ENCODE measurements around the gene CTNNBIP1.
"Not testable (repeated sequence)": the region's sequence is repeated elsewhere in the genome, so short reads cannot be mapped to it uniquely, and the experiment has no call there.

Gene CTNNBIP1

GRCh38 chr1:9825093-9826074, 84.7 kb downstream of the CTNNBIP1 start:
- peak; percentile 56 for DNase-seq

GRCh38 chr1:9824702-9825089, 85.4 kb downstream of the CTNNBIP1 start:
- no peak for DNase-seq

GRCh38 chr1:9823943-9824701, 85.9 kb downstream of the CTNNBIP1 start, which contains the start of gene CLSTN1:
CLSTN1 (minus strand) TSS chr1:9823965; CDS start chr1:9823733, 232 bp downstream.
- DNase-seq = peak; percentile 94

DNA sequence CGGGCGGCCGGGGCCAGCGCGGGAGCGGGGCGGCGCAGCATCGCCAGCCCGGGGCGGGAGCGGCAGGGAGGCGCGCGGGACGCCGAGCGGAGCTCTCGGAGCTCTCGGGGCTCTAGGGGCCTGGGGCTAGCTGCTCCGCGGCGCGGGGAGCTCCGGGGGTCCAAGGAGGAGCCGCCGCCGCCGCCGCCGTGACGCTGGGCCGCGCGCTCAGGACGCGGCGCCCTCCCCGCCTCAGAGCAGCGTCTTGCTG, 86.5 kb downstream of the CTNNBIP1 start:
- no peak for DNase-seq

DNA sequence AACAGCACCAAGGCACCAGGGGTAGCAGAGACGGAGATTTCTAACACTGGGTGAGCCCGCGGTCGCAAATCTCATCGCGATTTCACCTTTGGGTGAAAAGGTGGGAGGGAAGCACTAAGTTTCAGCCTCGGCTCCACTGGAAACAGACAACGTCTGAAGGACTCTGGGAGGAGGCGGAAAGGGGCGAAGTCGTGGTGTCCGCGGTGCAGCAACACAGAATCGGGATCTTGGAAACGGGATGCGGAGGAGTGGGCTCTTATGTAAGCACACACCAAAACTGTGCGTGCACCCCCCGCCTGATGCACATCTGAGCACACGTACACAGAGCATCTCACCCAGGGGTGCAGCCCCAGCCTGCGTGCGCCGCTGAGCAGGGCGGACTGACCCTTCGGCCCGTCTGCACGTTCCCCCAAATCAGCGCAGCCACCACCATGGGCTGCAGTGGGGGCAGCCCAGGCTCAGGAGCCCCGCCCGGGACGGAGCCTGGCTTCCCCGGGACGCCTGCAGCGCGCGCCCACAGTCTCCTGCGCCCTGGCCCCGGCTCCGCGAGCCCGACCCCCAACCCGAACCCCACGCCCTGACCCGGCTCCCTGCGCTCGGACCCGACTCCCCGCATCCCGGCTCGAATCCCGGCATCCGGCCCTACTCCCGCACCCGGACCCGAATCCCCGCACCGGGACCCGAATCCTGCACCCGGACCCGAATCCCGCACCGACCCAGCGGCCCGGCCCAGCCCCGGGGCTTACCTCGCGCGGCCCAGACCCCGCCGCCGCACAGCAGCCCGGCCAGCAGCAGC, 87.0 kb downstream of the CTNNBIP1 start:
- peak; percentile 42 for DNase-seq

GRCh38 chr1:9822490-9822889, 87.6 kb downstream of the CTNNBIP1 start:
- DNase-seq = no peak

- DNase-seq = no peak
Observed at GRCh38 chr1:9821710-9822109, 88.4 kb downstream of the CTNNBIP1 start.

DNA sequence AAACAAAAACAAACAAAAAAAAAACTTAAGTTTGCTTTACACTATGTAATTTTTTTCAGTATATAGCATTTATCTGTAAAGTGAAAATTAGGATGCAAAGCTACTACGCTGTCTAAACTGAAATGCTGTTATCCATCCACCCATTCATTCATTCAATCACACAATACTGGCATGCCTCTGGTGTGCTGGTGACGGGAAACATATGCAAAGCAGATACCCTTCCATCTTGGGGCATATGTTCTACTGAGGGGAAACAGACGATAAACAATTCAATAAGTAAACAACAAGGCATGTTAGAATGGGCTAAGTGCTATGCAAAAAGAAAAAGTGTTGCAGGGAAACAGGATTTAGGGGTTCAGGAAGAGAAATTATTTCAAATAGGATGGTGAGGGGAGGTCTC, 89.5 kb downstream of the CTNNBIP1 start:
- DNase-seq = no peak

DNA sequence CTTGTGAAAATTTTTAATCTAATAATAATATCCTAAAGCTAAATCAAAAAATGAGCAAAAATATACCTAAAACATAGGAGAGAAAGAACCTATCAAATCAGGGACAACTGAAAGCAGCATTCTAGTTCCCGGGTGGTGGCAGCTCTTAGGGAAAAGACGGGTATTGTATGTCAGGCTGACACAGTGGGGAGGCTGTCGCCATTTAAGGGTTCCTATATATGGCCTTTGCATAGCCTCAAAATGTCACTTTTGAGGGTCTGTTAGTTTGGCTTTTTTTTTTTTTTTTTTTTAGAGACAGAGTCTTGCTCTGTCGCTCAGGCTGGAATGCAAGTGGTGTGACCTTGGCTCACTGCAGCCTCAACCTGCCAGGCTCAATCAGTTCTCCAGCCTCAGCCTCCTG, 92.3 kb downstream of the CTNNBIP1 start:
- no peak for DNase-seq

GRCh38 chr1:9816199-9816598, 93.9 kb downstream of the CTNNBIP1 start:
- no peak for DNase-seq

DNA sequence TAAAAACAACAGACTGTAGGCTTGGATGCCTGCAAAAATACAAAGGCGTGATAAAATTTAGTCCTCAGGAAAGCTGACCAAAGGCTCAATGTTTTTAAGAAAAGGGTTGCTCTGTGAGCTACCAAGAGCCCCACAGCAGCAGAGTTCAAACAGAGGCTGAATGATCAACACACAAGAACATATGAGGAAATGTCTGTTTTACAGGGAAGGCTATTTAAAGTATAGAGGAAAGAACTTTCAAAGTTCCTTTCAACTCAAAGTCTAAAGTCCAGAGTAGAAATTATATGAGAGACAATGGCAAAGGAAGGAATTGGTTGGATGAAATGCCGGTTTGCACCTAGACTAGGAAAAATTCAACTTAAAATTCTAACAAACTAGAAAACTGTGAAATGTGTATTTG, 94.9 kb downstream of the CTNNBIP1 start:
- DNase-seq = no peak

GRCh38 chr1:9814619-9815018, 95.5 kb downstream of the CTNNBIP1 start:
- no peak for DNase-seq

DNA sequence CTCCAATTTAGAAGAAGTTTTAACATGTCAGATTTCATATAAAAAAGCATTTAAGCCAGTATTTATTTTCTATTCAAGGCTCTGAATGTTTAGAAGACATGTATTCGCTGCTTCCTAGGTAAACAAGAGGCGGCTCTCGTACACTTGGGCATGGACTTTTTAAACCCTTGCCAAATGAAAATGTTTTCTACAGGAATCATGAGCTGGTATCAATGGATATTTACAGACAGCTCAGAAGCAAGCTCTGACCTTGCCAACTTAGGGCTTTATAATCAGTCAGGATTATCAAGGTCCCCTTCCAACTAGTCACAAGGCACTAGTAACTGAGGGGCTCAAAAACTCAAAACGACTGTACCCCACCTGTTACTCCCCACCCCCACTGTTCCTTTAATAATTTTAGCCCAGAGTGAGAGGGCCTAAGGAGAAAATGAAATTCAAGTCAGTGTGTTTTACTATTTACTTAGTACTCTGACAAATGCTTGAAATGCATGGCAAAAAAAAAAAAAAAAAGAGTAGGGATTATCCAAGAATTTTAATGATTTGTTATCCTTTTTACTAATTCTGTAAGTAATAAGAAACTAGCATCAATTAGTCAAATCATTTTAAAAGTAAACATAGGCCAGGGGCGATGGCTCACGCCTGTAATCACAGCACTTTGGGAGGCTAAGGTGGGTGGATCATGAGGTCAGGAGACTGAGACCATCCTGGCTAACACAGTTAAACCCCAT, 98.7 kb downstream of the CTNNBIP1 start:
- DNase-seq = no peak

DNA sequence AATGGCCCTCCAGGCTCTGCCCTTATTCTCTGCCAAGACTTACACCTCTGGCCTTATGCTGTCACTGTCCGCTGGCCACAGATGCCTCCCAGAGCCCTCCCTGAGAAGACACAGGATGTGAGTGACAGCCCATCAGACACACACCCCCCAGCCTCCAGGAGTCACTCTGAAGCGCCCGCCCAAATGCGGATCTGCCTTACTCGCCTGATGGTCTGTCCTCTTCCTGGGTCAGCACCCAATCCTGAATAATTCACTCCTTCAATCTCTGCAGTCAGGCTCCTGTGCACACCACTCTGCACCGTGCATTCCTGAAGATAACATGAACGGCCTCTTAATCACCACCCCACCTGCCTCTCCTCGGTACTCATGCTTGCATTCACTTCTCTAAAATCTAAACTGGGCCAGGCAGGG, 101.0 kb downstream of the CTNNBIP1 start:
- no peak for DNase-seq

GRCh38 chr1:9808459-9808858, 101.6 kb downstream of the CTNNBIP1 start:
- DNase-seq = no peak

DNA sequence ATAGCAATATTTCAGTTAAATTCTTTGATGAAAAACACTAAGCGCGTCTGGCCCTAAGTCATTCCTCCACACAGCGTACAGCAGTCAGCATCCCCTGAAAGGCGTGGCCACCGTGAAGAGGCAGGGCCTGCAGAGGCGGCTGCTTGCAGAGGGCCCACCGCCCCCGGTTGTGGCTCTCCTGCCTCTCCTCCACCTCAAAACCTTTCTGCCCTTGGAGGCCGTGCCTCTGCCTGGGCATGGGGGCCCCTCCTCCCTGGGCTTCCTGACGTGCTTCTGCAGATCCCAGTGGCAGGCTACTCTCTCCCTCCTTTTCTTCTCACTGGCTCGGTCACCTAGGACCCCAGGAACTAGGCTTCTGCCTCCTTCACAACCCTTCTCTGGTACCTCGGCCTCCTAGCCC, 102.5 kb downstream of the CTNNBIP1 start:
- DNase-seq = no peak

DNA sequence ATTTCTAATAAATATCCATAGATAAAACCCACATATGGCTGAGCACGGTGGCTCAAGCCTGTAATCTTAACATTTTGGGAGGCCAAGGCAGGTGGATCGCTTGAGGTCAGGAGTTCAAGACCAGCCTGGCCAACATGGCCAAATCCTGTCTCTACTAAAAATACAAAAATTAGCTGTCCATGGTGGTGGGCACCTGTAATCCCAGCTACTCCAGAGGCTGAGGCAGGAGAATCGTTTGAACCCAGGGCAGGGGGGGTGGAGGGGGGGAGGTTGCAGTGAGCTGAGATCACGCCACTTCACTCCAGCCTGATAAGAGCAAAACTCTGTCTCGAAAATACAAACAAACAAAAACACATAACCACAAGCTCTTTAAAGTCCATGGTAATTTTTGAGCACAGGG, 104.1 kb downstream of the CTNNBIP1 start:
- DNase-seq = not testable (repeated sequence)

GRCh38 chr1:9805006-9805508, 105.0 kb downstream of the CTNNBIP1 start:
- DNase-seq = no peak

DNA sequence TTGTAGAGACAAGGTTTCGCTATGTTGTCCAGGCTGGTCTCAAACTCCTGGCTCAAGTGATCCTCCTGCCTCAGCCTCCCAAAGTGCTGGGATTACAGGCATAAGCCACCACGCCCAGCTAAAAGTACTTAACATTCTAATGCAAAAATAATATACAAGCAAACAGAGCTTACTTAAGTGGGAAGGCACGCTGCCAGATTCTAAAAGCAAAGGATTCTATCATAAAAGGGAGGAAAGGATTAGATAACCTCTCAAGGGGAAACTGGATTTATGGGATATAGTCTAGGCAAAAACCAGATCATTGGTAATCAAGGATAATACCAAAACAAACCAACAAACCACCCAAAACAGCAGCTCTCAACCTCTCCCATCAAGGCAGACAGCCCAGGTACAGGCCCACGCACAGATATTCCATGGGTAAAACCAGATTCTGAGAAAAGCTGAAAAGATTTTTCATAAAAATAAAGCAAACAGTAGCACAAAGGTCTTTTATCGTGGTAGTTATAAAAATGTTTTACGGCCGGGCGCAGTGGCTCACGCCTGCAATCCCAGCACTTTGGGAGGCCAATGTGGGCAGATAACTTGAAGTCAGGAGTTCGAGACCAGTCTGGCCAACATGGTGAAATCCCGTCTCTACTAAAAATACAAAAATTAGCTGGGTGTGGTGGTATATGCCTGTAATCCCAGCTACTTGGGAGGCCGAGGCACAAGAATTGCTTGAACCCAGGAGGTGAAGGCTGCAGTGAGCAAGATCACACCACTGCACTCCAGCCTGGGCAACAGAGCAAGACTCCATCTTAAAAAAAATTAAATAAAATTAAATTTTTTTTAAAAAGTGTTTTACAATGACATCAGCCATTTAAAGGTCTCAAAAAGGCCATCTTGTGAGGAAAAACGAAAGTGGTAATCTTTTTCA, 106.8 kb downstream of the CTNNBIP1 start:
- not testable (repeated sequence) for DNase-seq

DNA sequence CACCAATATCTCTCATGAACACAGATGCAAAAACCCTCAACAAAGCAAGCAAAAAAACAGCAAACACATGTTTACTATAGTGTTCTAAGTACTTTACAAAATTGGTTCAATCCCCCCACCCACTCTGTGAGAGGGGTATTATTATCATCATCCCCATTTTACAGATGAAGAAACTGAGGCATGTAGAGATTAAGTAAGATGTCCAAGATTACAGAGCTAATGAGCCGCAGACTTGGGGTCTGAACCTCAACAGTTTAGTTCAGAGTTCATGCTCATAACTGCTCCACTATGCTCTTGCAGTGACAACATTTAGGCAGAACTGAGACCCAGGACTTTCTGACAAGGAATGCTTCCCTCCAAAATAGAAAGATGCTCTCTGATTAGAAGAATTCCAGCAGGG, 108.2 kb downstream of the CTNNBIP1 start:
- no peak for DNase-seq

Data from activated CD4-positive, alpha-beta T cell treated with anti-CD3 and anti-CD28 coated beads, Interleukin-10, Interleukin-2, amounts not matched to agents 100 ng/mL and 50 ng/mL, durations not matched to agents 16 hours and 8 hours (primary cell).